ENCODE data around the gene MCM8. TPM values are rescaled to one million over a fixed set of nuclear protein-coding genes. Genes with fewer than 3 reads are reported as not detected.
"Not testable (repeated sequence)": the region's sequence is repeated elsewhere in the genome, so short reads cannot be mapped to it uniquely, and the experiment has no call there.

The MCM8 gene
- total RNA-seq, 1 donor from 2014 or later: 9.1 TPM

DNA sequence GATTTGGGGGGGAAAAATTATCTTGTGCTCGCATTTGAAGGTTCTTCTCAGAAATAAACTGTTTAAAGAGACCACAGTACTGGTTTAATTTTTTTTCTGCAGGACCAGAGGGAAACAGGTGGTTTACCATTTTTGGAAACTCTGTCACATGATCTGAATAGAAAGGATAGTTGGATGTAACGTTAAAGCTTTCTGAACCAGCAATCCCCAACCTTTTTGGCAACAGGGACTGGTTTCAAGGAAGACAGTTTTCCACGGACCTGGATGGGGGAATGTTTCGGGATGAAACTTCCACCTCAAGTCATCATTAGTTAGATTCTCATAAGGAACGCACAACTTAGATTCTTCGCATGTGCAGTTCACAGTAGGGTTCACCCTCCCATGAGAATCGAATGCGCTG is 50.4 kb downstream of the MCM8 start:
- no peak for DNase-seq (ENCODE audit: low read depth, low spot score)

GRCh38 chr20:6006603-6006949 is 56.1 kb downstream of the MCM8 start:
- no peak for DNase-seq (ENCODE audit: low read depth, low spot score)

- DNase-seq (ENCODE audit: low read depth, low spot score): no peak
These were observed 56.7 kb downstream of the MCM8 start for GRCh38 chr20:6007094-6007528.

DNA sequence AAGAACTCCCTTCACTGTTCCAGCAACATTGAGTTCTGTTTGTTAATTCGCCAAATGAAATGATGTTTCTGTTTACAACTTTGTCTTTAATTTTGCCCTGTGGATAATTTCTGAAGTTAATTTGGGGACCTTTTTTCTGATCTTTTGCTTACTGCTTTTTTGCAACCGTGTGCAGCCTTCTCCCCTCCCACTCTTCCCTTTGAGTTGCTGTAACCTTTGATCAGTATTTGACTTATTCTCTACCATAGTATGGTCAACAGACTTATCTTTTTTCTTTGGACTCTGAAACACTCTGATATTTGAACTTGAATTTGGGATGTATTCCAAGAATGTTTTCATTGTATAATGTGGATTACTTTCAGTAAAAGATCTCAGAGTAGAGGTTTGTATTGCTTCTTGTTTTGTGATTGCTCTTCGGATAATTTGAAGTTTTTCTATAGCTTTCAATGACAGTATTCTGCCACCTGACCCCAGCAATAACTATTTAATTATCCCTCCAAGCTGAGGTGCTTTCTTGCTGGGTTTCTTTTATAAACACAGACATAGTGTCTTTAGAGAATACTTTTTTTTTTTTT is 57.2 kb downstream of the MCM8 start:
- DNase-seq (ENCODE audit: low read depth, low spot score): no peak

- DNase-seq (ENCODE audit: low read depth, low spot score): peak; percentile 46
These were observed 57.8 kb downstream of the MCM8 start for GRCh38 chr20:6008254-6008653.

GRCh38 chr20:6012179-6012578 is 61.7 kb downstream of the MCM8 start:
- no peak for DNase-seq (ENCODE audit: low read depth, low spot score)

DNA sequence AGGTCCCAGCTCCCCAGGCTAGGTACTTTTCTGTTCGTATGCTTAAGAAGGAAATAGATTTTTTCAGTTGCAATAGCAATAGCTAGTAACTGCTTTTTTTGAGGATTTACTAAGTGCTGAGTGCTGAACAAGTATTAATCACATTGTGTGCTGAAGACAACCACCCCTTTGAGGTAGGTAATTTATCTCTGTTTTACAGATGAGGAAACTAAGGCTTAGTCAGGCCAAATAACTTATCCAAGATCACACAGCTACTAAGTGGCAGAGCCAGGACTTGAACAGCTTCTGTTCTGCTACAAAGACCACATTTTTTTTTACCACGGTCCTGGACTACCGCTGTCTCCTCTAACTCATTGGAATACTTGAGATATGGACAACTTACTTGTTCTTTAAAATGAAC is 63.6 kb downstream of the MCM8 start:
- no peak for DNase-seq (ENCODE audit: low read depth, low spot score)

DNA sequence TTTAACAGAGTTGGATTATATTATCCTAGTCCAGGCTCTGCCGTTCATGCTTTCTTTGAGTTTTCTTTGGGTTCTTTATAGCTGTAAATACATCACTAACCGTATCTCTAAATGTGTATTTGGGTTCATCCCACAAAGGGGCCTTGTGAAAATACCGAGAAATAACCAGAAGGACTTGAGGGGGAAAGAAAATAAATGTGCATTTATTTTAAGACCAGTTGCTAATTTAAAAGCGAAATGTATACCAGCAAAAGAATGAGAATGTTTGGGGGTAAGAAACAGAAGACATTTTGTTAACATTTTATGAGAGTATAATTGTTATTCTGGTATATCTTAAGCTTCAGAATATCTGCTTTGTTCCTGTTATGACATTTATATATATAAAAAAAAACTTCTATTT is 64.5 kb downstream of the MCM8 start:
- no peak for DNase-seq (ENCODE audit: low read depth, low spot score)

DNA sequence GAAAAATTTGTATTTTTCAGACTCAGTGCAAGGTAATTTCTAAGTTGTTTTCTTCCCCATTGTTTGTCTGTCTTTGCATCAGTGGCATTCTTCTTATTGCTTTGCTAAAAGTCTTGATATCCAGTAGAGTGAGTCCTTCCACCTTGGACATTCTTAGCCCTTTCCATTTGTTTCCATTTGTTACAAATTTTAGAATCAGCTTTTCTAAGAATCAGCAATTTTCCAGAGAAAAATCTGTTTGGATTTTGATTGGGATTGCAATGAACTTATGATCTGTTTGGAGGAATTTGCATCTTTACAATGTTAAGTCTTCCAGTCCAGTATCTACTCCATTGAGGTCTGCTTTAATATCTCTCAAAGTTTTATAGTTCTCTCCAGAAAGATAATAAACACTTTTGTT is 67.0 kb downstream of the MCM8 start:
- DNase-seq (ENCODE audit: low read depth, low spot score): no peak

GRCh38 chr20:6017880-6018279 is 67.4 kb downstream of the MCM8 start:
- DNase-seq (ENCODE audit: low read depth, low spot score): no peak

GRCh38 chr20:6024768-6025167 is 74.3 kb downstream of the MCM8 start:
- no peak for DNase-seq (ENCODE audit: low read depth, low spot score)

- DNase-seq (ENCODE audit: low read depth, low spot score): no peak
These were observed 75.6 kb downstream of the MCM8 start for GRCh38 chr20:6026051-6026450.

DNA sequence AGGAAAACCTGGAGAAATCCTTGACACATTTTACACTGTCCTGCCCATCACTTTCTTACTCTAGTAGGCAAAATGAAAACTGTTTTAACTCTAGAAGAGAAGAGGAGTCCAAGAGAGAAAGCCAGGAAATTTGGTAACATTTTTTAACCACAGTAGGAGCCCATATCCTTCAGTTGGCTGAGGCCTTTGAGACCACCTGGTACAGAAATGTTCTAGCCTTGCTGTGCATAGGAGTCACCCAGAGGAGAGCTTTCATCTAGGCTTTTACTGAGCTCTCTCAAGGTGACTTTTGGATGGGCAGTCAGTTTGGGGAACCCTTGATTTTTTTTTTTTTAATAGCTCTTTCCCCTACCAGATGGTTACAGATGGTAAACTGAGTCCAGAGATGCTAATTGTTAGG is 78.4 kb downstream of the MCM8 start:
- no peak for DNase-seq (ENCODE audit: low read depth, low spot score)

DNA sequence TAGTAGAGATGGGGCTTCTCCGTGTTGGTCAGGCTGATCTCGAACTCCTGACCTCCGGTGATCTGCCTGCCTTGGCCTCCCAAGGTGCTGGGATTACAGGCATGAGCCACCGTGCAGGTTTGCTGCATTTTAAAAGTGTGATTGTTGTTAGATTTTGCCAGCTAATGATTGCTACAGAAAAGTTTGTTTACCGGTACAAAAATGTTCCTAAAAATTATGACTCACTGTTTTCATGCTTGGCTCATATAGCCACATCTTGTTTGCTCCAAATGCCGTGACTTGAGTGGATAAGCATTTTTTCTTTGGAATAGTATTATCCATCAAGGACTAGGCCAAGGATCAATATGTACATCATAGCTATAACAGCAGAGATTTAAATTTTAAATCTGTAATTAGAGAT is 79.1 kb downstream of the MCM8 start:
- DNase-seq (ENCODE audit: low read depth, low spot score): no peak

- DNase-seq (ENCODE audit: low read depth, low spot score): no peak
These were observed 80.1 kb downstream of the MCM8 start for GRCh38 chr20:6030453-6031080.

DNA sequence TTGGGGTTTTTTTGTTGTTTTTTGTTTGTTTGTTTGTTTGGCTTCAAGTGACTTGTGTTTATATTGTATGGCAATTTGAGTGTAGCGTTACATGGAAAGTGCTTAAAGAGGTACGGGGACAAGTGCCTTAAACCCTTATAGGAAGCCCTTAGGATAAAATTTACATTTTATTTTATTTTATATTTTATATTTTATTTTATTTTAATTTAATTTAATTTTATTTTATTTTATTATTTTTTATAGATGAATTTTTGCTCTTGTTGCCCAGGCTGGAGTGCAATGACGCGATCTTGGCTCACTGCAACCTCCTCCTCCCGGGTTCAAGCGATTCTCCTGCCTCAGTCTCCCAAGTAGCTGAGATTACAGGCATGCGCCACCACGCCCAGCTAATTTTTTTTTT is 82.5 kb downstream of the MCM8 start:
- DNase-seq (ENCODE audit: low read depth, low spot score): not testable (repeated sequence)

- DNase-seq (ENCODE audit: low read depth, low spot score): peak; percentile 27
These were observed 83.9 kb downstream of the MCM8 start for GRCh38 chr20:6034134-6034969.

GRCh38 chr20:6036213-6036612 is 85.8 kb downstream of the MCM8 start:
- no peak for DNase-seq (ENCODE audit: low read depth, low spot score)

GRCh38 chr20:6037082-6037481 is 86.6 kb downstream of the MCM8 start:
- DNase-seq (ENCODE audit: low read depth, low spot score): no peak

- DNase-seq (ENCODE audit: low read depth, low spot score): no peak
These were observed 87.8 kb downstream of the MCM8 start for GRCh38 chr20:6038256-6038655.

GRCh38 chr20:6039766-6040165 is 89.3 kb downstream of the MCM8 start:
- DNase-seq (ENCODE audit: low read depth, low spot score): no peak

GRCh38 chr20:6040540-6040939 is 90.1 kb downstream of the MCM8 start:
- no peak for DNase-seq (ENCODE audit: low read depth, low spot score)
